A549 treated with Mapracorat at 1 μM for 4 hours (cell line): ENCODE results near the gene MRPL43. TPM values are rescaled to one million over a fixed set of nuclear protein-coding genes. Genes with fewer than 3 reads are reported as not detected.

Source experiments
- total RNA-seq: library from RNA; stranded (reverse); fragments of 200-300 nt; extraction: Qiagen RNA extraction; gene quantifications from 5 replicates; pipeline ENCODE4 v1.2.3, GENCODE V29; 2022

MRPL43 gene
- 77.7 to 97.6 TPM (median 95.4 TPM) in 5 replicates for total RNA-seq

GRCh38 chr10:100986952-100987684, at the start of gene MRPL43, which contains the start of gene TWNK:
TSS of gene MRPL43 (minus strand) at chr10:100987497. CDS start at chr10:100987443, 54 bp downstream.
TSS of gene TWNK (plus strand) at chr10:100987543. CDS start at chr10:100988211, 668 bp downstream.

DNA sequence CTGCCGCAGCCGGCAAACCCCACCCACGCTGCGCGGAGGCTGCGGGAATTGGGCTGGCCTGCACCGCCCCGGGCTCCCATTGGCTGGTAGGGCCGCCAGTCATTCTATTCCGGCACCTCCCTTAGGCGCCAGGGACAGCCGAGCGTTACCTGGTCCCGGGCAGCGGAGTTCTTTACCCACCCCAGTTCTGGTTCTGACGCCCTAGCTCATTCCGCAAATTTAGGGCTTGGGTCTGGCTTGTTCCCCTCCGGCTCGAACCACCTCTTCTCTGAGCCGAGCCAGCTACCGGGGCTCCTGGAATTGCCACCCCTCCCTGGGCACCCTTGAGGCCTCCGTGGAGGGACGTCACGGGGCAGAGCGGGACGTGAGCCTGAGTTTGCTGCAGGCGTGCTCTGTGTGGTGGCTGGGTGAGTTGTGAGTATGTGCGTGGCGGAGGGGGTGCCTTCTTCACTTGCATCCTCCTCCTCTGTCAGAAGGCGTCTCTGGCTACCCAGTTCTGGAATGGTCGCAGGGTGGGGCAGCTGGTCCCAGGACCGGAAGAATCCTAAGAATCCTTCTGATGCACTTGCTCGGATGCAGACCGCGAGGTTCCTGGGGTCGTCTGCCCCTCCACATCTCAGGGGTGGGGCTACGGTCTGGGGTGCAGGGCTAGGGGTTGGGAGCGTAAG, 44.0 kb upstream of the MRPL43 start, which contains the start of the genes PDZD7 and SFXN3:
PDZD7 (minus strand) TSS at position 2 of the 668 bp plus-strand sequence. CDS start 910 bp downstream, outside the sequence.
SFXN3 (plus strand) TSS at position 107 of the 668 bp plus-strand sequence. CDS start 3,461 bp downstream, outside the sequence.

DNA sequence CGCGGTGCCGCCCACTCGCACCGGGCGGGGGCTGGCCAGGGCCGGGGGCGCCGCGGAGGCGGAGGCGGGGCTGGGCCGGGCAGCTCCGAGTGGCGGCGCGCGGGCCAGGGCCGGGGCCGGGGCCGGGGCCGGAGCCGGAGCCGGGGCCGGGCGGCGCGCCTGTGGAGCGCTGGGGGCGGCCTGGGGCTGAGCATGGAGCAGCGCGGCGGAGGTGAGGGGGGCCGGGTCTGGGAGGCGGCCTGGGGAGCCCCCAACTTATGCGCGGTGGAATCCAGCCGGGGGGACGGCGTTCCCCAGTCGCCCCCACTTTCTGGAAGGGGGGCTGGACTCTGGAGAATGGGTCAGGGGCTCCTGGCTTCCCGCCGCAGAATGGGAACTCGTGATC, 12.4 kb upstream of the MRPL43 start, which contains the start of gene LZTS2:
LZTS2 (plus strand) TSS at position 67 of the 385 bp plus-strand sequence. CDS start 2,731 bp downstream, outside the sequence.

DNA sequence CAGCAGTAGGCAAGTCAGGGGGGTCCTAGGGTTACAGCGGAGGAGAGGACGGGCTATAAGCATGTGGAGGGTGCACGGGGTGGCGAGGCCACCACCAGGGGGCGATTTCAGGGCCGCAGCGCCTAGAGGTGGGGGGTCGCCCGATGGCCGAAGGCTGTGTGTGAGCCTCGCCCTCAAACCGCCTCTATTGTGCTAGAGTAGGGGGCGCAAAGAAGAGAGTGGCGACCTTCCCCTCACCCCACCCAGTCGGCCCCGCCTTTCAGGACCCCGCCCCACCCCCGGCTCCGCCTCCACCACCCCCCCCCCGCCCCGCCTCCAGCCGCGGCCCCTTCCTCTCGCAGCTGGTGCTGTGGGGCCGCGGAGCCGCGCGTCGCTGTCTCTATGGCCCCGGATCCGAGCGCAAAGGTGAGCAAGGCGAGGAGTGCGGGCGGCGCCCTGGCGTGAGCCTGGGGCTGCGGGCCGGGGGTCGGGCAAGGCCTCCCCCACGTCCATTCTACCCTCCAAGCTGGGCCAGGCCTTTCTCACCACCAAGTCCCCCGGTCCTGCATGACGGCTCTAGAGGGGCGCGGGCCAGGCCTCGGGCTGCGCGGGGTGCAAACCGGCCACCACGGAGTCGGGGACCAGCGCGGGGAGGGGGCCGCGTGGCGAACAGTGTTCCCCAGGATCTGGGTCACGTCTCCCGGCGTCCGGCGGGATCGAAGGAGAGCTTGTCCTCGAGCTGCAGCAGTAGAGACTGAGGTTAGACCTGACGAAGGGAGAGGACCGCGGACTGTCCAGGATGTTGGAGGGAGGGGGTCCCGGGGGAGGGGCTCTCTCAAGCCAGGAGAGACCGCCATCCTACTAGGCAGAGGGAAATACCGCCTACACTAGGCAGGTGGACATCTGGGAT, 17.9 kb downstream of the MRPL43 start, which contains the start of gene SEMA4G:
SEMA4G (plus strand) TSS at position 318 of the 889 bp plus-strand sequence. CDS start 3,409 bp downstream, outside the sequence.

Other genes with a start within 250 kb of the MRPL43 start
- 0.08 to 0.43 TPM (median 0.20 TPM) in 5 replicates for gene PAX2, start 241.9 kb downstream of the MRPL43 start, total RNA-seq
- gene SLF2, start 74.5 kb downstream of the MRPL43 start, total RNA-seq: 6.7 to 10.3 TPM (median 9.0 TPM) in 5 replicates
- gene SEMA4G, start 18.0 kb downstream of the MRPL43 start, total RNA-seq: 6.6 to 9.3 TPM (median 8.9 TPM) in 5 replicates
- gene TWNK, start within 50 bp of the MRPL43 start, total RNA-seq: 34.5 to 42.7 TPM (median 39.3 TPM) in 5 replicates
- gene LZTS2, start 12.3 kb upstream of the MRPL43 start, total RNA-seq: 28.2 to 47.4 TPM (median 43.5 TPM) in 5 replicates
- gene PDZD7, start 43.6 kb upstream of the MRPL43 start, total RNA-seq: 0.53 to 1.2 TPM (median 0.76 TPM) in 5 replicates
- gene SFXN3, start 43.7 kb upstream of the MRPL43 start, total RNA-seq: 43.3 to 49.9 TPM (median 45.2 TPM) in 5 replicates
- 2.0 to 3.0 TPM (median 2.8 TPM) in 5 replicates for gene KAZALD1, start 74.5 kb upstream of the MRPL43 start, total RNA-seq
- gene TLX1, start 143.8 kb upstream of the MRPL43 start, total RNA-seq: not detected in 5 replicates
- gene LBX1, start 242.0 kb upstream of the MRPL43 start, total RNA-seq: not detected in 5 replicates